GM12801 (cell line): ENCODE data around the gene TRIM10.

Experiments
- TF ChIP-seq, protein P1 (sequence below): IDR thresholded peaks from one replicate; pipeline ENCODE4 v1.5.1; 2011; ENCODE audit warnings: control low read depth; ENCODE audit not compliant: insufficient read length; ENCODE audit errors: extremely low read depth

The TRIM10 gene, protein sequence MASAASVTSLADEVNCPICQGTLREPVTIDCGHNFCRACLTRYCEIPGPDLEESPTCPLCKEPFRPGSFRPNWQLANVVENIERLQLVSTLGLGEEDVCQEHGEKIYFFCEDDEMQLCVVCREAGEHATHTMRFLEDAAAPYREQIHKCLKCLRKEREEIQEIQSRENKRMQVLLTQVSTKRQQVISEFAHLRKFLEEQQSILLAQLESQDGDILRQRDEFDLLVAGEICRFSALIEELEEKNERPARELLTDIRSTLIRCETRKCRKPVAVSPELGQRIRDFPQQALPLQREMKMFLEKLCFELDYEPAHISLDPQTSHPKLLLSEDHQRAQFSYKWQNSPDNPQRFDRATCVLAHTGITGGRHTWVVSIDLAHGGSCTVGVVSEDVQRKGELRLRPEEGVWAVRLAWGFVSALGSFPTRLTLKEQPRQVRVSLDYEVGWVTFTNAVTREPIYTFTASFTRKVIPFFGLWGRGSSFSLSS

DNA sequence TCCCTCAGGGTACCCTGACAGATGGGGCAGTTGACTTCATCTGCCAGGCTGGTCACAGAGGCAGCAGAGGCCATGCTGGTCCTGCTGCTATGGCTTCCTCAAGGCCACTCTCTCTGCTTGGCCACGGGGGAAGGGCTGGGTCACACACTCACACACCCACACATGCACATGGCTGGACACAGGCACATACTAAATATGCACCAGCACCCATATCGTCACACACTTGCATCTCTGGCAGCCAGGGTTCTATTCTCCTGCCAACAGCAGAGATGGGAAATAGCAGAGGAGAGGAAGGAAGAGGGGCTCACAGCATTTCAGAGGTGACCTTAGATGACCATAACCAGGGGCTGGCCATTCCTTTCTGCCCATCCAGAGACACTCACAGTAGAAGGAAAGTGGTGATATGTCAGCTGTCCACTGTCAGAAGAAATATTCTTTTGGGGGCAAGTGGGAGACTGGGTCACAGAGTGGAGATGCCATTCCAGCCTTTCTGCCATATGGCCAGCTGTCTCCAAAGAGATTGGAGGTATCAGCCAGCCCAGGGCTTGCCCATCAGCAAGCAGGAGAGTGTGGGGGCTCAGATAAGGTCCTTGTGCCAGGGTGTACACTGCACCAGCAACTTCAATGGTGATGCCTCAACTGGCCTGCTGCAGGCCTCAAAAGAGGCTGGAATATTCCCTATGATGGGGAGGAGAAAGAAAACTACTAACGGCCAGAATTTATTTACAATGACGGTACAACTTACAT, at the start of gene TRIM10:
Gene TRIM10 (minus strand): TSS at position 427 of the 747 bp plus-strand sequence. CDS start 353 bp downstream, at position 74.
- TF ChIP-seq, protein P1, sequence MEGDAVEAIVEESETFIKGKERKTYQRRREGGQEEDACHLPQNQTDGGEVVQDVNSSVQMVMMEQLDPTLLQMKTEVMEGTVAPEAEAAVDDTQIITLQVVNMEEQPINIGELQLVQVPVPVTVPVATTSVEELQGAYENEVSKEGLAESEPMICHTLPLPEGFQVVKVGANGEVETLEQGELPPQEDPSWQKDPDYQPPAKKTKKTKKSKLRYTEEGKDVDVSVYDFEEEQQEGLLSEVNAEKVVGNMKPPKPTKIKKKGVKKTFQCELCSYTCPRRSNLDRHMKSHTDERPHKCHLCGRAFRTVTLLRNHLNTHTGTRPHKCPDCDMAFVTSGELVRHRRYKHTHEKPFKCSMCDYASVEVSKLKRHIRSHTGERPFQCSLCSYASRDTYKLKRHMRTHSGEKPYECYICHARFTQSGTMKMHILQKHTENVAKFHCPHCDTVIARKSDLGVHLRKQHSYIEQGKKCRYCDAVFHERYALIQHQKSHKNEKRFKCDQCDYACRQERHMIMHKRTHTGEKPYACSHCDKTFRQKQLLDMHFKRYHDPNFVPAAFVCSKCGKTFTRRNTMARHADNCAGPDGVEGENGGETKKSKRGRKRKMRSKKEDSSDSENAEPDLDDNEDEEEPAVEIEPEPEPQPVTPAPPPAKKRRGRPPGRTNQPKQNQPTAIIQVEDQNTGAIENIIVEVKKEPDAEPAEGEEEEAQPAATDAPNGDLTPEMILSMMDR = no peak

DNA sequence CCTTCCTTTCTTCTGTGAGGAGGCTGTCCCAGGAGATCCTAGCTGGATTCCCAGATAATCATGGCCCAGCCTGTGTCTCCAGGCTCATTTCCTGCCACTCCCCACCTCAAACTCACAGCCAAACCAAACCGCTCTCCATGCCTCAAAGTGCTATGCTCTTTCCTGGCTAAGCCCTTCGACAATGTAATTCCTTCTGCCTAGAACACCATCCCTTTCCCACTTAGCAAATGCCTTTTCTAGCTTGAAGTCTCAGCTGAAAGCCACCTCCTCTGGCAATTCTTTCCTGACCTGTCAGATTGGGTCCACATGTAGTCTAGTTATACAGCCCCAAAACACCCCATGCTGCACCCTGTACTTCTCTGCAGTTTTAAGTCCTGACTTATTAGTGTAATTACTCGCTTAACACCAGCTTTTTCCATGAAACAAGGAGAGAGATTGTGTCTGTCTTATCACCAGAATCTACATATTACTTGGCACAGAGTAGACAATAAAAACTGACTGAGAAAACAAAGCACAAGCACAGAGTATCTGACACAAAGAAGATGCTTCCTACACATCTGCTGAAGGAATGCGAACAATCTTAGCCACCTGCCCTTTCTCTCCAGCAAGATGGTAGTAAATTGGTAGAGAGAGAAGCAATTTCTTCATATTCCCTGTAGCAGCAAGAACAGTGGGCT, 46.7 kb upstream of the TRIM10 start:
- TF ChIP-seq, protein P1 = no peak

DNA sequence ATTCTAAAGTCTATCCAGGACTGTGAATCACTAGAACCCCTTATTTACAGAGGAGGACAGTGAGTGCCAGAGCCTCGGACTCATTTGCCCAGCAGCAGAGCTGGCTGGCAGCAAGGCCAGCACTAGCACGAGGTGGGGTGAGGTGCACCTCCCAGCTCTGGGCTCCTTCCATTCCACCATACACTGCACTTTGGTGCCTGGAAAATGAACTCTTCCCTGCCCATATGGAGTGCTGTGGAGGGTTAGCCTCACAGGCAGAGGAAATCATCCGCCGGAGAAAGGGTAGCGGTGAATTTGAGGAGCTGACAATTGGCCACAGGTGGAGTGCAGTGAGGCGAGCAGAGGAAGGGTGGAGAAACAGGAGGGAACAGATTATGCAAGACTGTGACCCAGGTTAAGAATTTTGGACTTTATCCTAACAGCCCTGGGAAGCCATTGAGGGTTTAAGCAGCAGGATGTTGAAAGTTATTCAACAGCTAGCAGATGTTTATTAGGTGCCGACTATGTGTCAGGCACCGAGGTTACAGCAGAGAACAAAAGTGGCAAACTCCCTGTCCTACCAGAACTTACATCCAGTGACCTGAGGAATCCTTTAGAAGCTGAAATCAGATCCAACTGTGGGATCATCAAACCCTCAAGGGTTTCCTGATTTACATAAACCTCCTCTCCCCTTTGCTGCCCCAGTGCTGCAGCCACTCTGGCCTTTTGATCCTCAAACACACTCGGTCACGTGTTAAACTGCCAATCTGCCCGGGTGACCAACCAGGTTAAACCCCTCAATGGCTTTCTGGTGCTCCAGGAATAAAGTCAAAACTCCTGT, 46.0 kb upstream of the TRIM10 start:
- TF ChIP-seq, protein P1 = no peak

DNA sequence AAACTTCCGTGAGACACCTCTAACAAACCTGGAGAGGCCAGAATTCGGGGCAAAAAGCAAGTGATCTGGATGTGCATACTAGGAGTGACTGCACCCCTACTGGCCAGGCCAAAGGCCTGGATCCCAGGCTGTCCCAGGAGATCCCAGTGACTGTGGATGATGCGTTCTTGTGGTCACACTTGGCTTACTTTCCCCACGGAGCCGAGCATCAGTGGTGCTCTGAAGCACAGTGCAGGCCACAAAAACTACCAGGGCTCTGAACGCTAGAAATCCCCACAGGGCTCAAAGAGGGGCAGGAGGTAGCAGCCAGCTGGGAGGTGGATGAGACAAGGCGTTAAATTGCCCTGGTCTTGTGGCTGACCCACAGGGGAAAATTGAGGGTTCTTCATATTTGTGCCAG, 45.1 kb upstream of the TRIM10 start:
- TF ChIP-seq, protein P1 = no peak

DNA sequence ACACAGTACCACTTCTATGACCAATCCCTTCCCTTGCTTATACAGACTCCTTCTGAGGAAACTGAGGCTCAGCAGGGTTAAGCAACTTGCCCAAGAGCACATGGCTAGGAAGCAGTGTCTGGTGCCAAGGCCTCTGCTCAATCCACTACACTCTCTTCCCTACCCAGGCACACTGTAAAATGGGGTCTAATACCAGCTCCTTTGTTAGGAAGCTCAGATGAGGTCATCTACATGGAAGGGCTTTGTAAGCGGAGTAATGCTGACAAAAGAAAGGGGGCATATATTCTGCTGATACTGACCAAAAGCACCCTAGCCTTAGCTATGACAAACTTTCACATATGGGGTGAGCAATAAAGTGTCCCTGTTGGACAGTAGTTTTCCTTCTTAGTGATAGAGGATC, 43.1 kb upstream of the TRIM10 start:
- TF ChIP-seq, protein P1 = no peak

DNA sequence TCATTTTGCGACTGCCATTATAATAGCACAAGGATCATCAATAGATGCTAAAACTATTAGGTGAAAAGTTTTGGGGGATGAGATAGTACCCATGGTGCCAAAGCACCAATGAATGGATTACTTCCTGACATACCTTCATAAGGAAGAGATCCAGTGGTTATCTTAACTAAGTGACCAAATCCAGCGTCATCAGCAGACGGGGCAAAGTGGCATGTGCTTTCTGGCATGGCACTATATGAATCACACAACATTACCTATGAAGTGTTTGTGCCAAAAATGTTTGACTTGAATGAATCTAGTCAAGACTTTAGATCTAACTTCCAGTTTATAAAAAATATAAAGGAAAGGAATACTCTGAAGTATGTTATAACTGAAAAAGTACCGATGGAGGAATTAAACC, 41.4 kb upstream of the TRIM10 start:
- TF ChIP-seq, protein P1 = no peak
